Progenitor cell of endocrine pancreas (in vitro differentiated cells): ENCODE results near the gene GMFB. TPM values are rescaled to one million over a fixed set of nuclear protein-coding genes. Genes with fewer than 3 reads are reported as not detected.

ENCODE experiments used
- DNase-seq: peaks from one replicate; pipeline ENCODE4 v3.0.0; 2021; ENCODE audit warnings: low spot score; ENCODE audit not compliant: unreplicated experiment
- H3K27ac Mint-ChIP-seq: 2 replicates; pipeline ENCODE4 v1.8.0; 2021; ENCODE audit warnings: mild to moderate bottlenecking, moderate library complexity, mixed read lengths
- H3K27me3 Mint-ChIP-seq: 2 replicates; pipeline ENCODE4 v1.8.0; 2021; ENCODE audit warnings: mixed read lengths
- H3K36me3 Mint-ChIP-seq: 2 replicates; pipeline ENCODE4 v1.8.0; 2022; ENCODE audit warnings: mixed read lengths; ENCODE audit not compliant: insufficient read depth
- H3K4me1 Mint-ChIP-seq: 2 replicates; pipeline ENCODE4 v1.8.0; 2021; ENCODE audit warnings: low read depth, mixed read lengths
- H3K4me3 Mint-ChIP-seq: 2 replicates; pipeline ENCODE4 v1.8.0; 2021; ENCODE audit warnings: low read depth, mild to moderate bottlenecking, moderate library complexity, mixed read lengths
- H3K9me3 Mint-ChIP-seq: 2 replicates; pipeline ENCODE4 v1.8.0; 2021; ENCODE audit warnings: low read depth, mixed read lengths
- CTCF ChIP-seq: fragments of 200-600 bp; sonication (generic); IDR thresholded peaks from one replicate; pipeline ENCODE4 v1.5.0; 2021; ENCODE audit warnings: antibody characterized with exemption, mild to moderate bottlenecking; ENCODE audit not compliant: unreplicated experiment
- total RNA-seq: library from RNA; stranded (reverse); gene quantifications from 2 replicates; pipeline ENCODE4 v1.2.1, GENCODE V29; 2021

GMFB gene
- total RNA-seq, 1 donor from 2014 or later, result 47.6 TPM

- Mint-ChIP-seq H3K4me1 (peaks cover 4% of the 10 kb centered on the region), H3K4me3 (no peak overlapping the region), H3K9me3 (peaks cover 14% of the 10 kb centered on the region), H3K36me3 (peaks cover 29% of the 10 kb centered on the region), H3K27me3 (no peaks in the 10 kb centered on the region), H3K27ac (no peak overlapping the region)
- DNase-seq, result no peak
- TF ChIP-seq CTCF, result no peak
These were observed 27.9 kb upstream of the GMFB start for GRCh38 chr14:54516709-54517108.

GRCh38 chr14:54515670-54516069, 26.9 kb upstream of the GMFB start:
- no peak for DNase-seq
- Mint-ChIP-seq H3K27me3 (no peaks in the 10 kb centered on the region), H3K36me3 (peaks cover 29% of the 10 kb centered on the region), H3K27ac (no peak overlapping the region), H3K9me3 (peaks cover 14% of the 10 kb centered on the region), H3K4me3 (no peak overlapping the region), H3K4me1 (peaks cover 10% of the 10 kb centered on the region)
- no peak for TF ChIP-seq CTCF

GRCh38 chr14:54512393-54512792, 23.6 kb upstream of the GMFB start:
- H3K27me3 Mint-ChIP-seq, result peaks cover 3% of the 10 kb centered on the region
- no peak overlapping the region for H3K4me3 Mint-ChIP-seq
- H3K9me3 Mint-ChIP-seq, result peaks cover 14% of the 10 kb centered on the region
- peaks cover 14% of the 10 kb centered on the region for H3K4me1 Mint-ChIP-seq
- TF ChIP-seq CTCF, result no peak
- H3K36me3 Mint-ChIP-seq, result peaks cover 23% of the 10 kb centered on the region
- no peak overlapping the region for H3K27ac Mint-ChIP-seq
- DNase-seq, result no peak

- Mint-ChIP-seq H3K9me3 (no peaks in the 10 kb centered on the region), H3K4me3 (peak within 1 kb of the TSS; percentile 97), H3K4me1 (peaks cover 14% of the 10 kb centered on the region), H3K36me3 (peaks cover 8% of the 10 kb centered on the region), H3K27ac (peak within 1 kb of the TSS; percentile 99), H3K27me3 (peaks cover 6% of the 10 kb centered on the region)
- peak; percentile 98 for DNase-seq
- peak; percentile 71 for TF ChIP-seq CTCF
These were observed 21.0 kb upstream of the GMFB start, which contains the start of gene CGRRF1 for GRCh38 chr14:54509546-54510501. TSS of gene CGRRF1 (plus strand) at chr14:54509906. CDS start at chr14:54509960, 54 bp downstream.

- peak; percentile 48 for TF ChIP-seq CTCF
- Mint-ChIP-seq H3K9me3 (no peaks in the 10 kb centered on the region), H3K27me3 (peaks cover 3% of the 10 kb centered on the region), H3K36me3 (no peaks in the 10 kb centered on the region), H3K27ac (no peak overlapping the region), H3K4me3 (no peak overlapping the region), H3K4me1 (peaks cover 2% of the 10 kb centered on the region)
- DNase-seq, result no peak
These were observed 14.7 kb upstream of the GMFB start for GRCh38 chr14:54503486-54503885.
